HepG2 (cell line): Measurements from ENCODE around the gene OGFR. TPM values are rescaled to one million over a fixed set of nuclear protein-coding genes. Genes with fewer than 3 reads are reported as not detected.

ENCODE experiments used
- CBFB ChIP-seq: sonication (generic); formaldehyde crosslinking; IDR thresholded peaks from 2 replicates; pipeline ENCODE4 v1.4.0; 2020; ENCODE audit warnings: missing genetic modification reagents
- EHMT2 ChIP-seq: fragments of 200-600 bp; sonication (generic); IDR thresholded peaks from 2 replicates; pipeline ENCODE4 v1.7.0; 2017; ENCODE audit warnings: antibody characterized with exemption, low read depth, low read length, borderline replicate concordance
- FLYWCH1 ChIP-seq: sonication (generic); formaldehyde crosslinking; IDR thresholded peaks from 2 replicates; pipeline ENCODE4 v1.8.1; 2023; ENCODE audit warnings: mild to moderate bottlenecking, missing genetic modification reagents
- FOXK1 ChIP-seq: sonication (generic); formaldehyde crosslinking; IDR thresholded peaks from 2 replicates; pipeline ENCODE4 v1.4.0; 2020; ENCODE audit warnings: low read depth, missing genetic modification reagents, borderline replicate concordance
- FOXM1 ChIP-seq: sonication (generic); formaldehyde crosslinking; IDR thresholded peaks from 2 replicates; pipeline ENCODE4 v1.5.0; 2020; ENCODE audit warnings: missing genetic modification reagents
- FOXP1 ChIP-seq, 2 experiments: fragments of 450-650 bp in 1 of 2; IDR thresholded peaks; 2 replicates each; pipeline ENCODE4 v1.6.1; 2017 to 2018; ENCODE audit warnings: antibody characterized with exemption in 1 of 2
- GFI1 ChIP-seq: sonication (generic); formaldehyde crosslinking; IDR thresholded peaks from 2 replicates; pipeline ENCODE4 v1.5.0; 2020; ENCODE audit warnings: missing genetic modification reagents, mild to moderate bottlenecking, borderline replicate concordance
- HHEX ChIP-seq: IDR thresholded peaks from 2 replicates; pipeline ENCODE4 v1.6.1; 2016; ENCODE audit warnings: control low read depth
- HMG20B ChIP-seq: conservative IDR thresholded peaks from 2 replicates; pipeline ENCODE4 v1.6.1; 2016; ENCODE audit warnings: missing genetic modification reagents, missing compliant biosample characterization
- JARID2 ChIP-seq: sonication (generic); formaldehyde crosslinking; IDR thresholded peaks from 2 replicates; pipeline ENCODE4 v1.8.1; 2023; ENCODE audit warnings: missing genetic modification reagents, inconsistent platforms; ENCODE audit not compliant: insufficient replicate concordance
- MBNL3 ChIP-seq: fragments of 250-450 bp; sonication (Bioruptor Pico); conservative IDR thresholded peaks from 2 replicates; pipeline ENCODE4 v1.8.0; 2022; ENCODE audit warnings: mild to moderate bottlenecking, inconsistent platforms
- MEF2D ChIP-seq: sonication (generic); formaldehyde crosslinking; IDR thresholded peaks from 2 replicates; pipeline ENCODE4 v1.5.1; 2020; ENCODE audit warnings: mild to moderate bottlenecking, missing genetic modification reagents
- MNT ChIP-seq: fragments of 450-650 bp; IDR thresholded peaks from 2 replicates; pipeline ENCODE4 v1.6.1; 2016
- REPIN1 ChIP-seq: sonication (generic); formaldehyde crosslinking; IDR thresholded peaks from 2 replicates; pipeline ENCODE4 v1.8.0; 2022; ENCODE audit warnings: missing genetic modification reagents, low read depth, mild to moderate bottlenecking, borderline replicate concordance
- RNF2 ChIP-seq: fragments of 450-650 bp; conservative IDR thresholded peaks from 2 replicates; pipeline ENCODE4 v1.6.1; 2016; ENCODE audit warnings: low read depth
- SMAD1 ChIP-seq: sonication (generic); formaldehyde crosslinking; IDR thresholded peaks from 2 replicates; pipeline ENCODE4 v1.4.0; 2020; ENCODE audit warnings: missing genetic modification reagents, low read depth, mild to moderate bottlenecking, borderline replicate concordance
- THYN1 ChIP-seq: sonication (generic); formaldehyde crosslinking; IDR thresholded peaks from 2 replicates; pipeline ENCODE4 v1.8.1; 2023; ENCODE audit warnings: low read depth, mild to moderate bottlenecking, moderate library complexity, missing genetic modification reagents, borderline replicate concordance
- ZBTB20 ChIP-seq: sonication (generic); formaldehyde crosslinking; IDR thresholded peaks from 2 replicates; pipeline ENCODE4 v1.8.1; 2023; ENCODE audit warnings: missing genetic modification reagents, low read depth, mild to moderate bottlenecking, borderline replicate concordance
- ZFP82 ChIP-seq: sonication (generic); formaldehyde crosslinking; IDR thresholded peaks from 2 replicates; pipeline ENCODE4 v1.5.1; 2020; ENCODE audit warnings: mild to moderate bottlenecking, missing genetic modification reagents, borderline replicate concordance
- ZNF207 ChIP-seq: fragments of 450-650 bp; IDR thresholded peaks from 2 replicates; pipeline ENCODE4 v1.6.1; 2016; ENCODE audit warnings: antibody characterized with exemption, borderline replicate concordance
- ZNF329 ChIP-seq: sonication (generic); formaldehyde crosslinking; IDR thresholded peaks from 2 replicates; pipeline ENCODE4 v1.9.0; 2021; ENCODE audit warnings: low read depth, mild to moderate bottlenecking, missing genetic modification reagents
- ZNF556 ChIP-seq: sonication (generic); formaldehyde crosslinking; IDR thresholded peaks from 2 replicates; pipeline ENCODE4 v1.4.0; 2020; ENCODE audit warnings: mild to moderate bottlenecking, missing genetic modification reagents, borderline replicate concordance
- polyA plus RNA-seq, 8 experiments: library from polyadenylated mRNA; depleted of rRNA in 3 of 8; stranded (reverse) in 7 of 8; unstranded in 1 of 8; fragments of >200 nt; fragmentation: Illumina TruSeq in 4 of 8; extraction: Trizol in 4 of 8; gene quantifications; 2 replicates each; pipeline versions ENCODE4 v1.2.1 to v1.2.3, GENCODE V29; 2011 to 2016; ENCODE audit warnings: low read depth in 4 of 8, missing spikeins in 1 of 8, mixed read lengths in 1 of 8; ENCODE audit not compliant: insufficient read depth in 1 of 8
- total RNA-seq, 5 experiments: library from RNA; depleted of rRNA; stranded (reverse); fragments of >200 nt; fragmentation: Illumina TruSeq; extraction: Trizol; gene quantifications; 2 replicates each; pipeline ENCODE4 v1.2.3, GENCODE V29; 2016; ENCODE audit warnings: low read depth in 1 of 5
- TF ChIP-seq, protein P1 (sequence below): sonication (generic); formaldehyde crosslinking; IDR thresholded peaks from 2 replicates; pipeline ENCODE4 v1.5.0; 2020; ENCODE audit warnings: mild to moderate bottlenecking, missing genetic modification reagents
- TF ChIP-seq, protein P2 (sequence below): sonication (generic); formaldehyde crosslinking; IDR thresholded peaks from 2 replicates; pipeline ENCODE4 v1.4.0; 2020; ENCODE audit warnings: mild to moderate bottlenecking, missing genetic modification reagents

OGFR gene
- total and polyA plus RNA-seq, 2 of the 13 experiments (the other 11 are each of a cell fraction or from before 2014, with no cell fraction given): 47.7 to 81.8 TPM

- TF ChIP-seq JARID2 (CRISPR knock-in tag): peak; percentile 67
- no peak for TF ChIP-seq EHMT2
- TF ChIP-seq HMG20B (CRISPR knock-in tag): peak; percentile 46; the same call in 1 of the 2 replicates
- TF ChIP-seq FOXM1: 0 out of 2 replicates have a peak, but pooled peaks have one; percentile 35
- no peak for TF ChIP-seq FOXP1 (IDR thresholded peaks at IDR 0.05)
- TF ChIP-seq FOXP1 (CRISPR knock-in tag; IDR thresholded peaks at IDR 0.05): no peak
- TF ChIP-seq MEF2D (CRISPR knock-in tag): peak; percentile 69; the same call in 1 of the 2 replicates
- TF ChIP-seq MNT: no peak
- TF ChIP-seq, protein P1, sequence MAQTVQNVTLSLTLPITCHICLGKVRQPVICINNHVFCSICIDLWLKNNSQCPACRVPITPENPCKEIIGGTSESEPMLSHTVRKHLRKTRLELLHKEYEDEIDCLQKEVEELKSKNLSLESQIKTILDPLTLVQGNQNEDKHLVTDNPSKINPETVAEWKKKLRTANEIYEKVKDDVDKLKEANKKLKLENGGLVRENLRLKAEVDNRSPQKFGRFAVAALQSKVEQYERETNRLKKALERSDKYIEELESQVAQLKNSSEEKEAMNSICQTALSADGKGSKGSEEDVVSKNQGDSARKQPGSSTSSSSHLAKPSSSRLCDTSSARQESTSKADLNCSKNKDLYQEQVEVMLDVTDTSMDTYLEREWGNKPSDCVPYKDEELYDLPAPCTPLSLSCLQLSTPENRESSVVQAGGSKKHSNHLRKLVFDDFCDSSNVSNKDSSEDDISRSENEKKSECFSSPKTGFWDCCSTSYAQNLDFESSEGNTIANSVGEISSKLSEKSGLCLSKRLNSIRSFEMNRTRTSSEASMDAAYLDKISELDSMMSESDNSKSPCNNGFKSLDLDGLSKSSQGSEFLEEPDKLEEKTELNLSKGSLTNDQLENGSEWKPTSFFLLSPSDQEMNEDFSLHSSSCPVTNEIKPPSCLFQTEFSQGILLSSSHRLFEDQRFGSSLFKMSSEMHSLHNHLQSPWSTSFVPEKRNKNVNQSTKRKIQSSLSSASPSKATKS (CRISPR knock-in tag): no peak
- no peak for TF ChIP-seq THYN1 (CRISPR knock-in tag)
- TF ChIP-seq, protein P2, sequence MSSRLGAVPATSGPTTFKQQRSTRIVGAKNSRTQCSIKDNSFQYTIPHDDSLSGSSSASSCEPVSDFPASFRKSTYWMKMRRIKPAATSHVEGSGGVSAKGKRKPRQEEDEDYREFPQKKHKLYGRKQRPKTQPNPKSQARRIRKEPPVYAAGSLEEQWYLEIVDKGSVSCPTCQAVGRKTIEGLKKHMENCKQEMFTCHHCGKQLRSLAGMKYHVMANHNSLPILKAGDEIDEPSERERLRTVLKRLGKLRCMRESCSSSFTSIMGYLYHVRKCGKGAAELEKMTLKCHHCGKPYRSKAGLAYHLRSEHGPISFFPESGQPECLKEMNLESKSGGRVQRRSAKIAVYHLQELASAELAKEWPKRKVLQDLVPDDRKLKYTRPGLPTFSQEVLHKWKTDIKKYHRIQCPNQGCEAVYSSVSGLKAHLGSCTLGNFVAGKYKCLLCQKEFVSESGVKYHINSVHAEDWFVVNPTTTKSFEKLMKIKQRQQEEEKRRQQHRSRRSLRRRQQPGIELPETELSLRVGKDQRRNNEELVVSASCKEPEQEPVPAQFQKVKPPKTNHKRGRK (CRISPR knock-in tag): 0 out of 2 replicates have a peak, but pooled peaks have one; percentile 66
- no peak for TF ChIP-seq MBNL3 (CRISPR knock-in tag)
- TF ChIP-seq ZNF329 (CRISPR knock-in tag): no peak
- TF ChIP-seq ZBTB20 (CRISPR knock-in tag): peak; percentile 20; the same call in 1 of the 2 replicates
- TF ChIP-seq SMAD1: peak; percentile 96; the same call in 1 of the 2 replicates
- TF ChIP-seq ZNF556 (CRISPR knock-in tag): no peak
- no peak for TF ChIP-seq ZNF207
- TF ChIP-seq REPIN1 (CRISPR knock-in tag): peak; percentile 74; the same call in 1 of the 2 replicates
- TF ChIP-seq CBFB (CRISPR knock-in tag): peak; percentile 32
- peak; percentile 11; the same call in 1 of the 2 replicates for TF ChIP-seq FOXK1 (CRISPR knock-in tag)
- no peak for TF ChIP-seq GFI1 (CRISPR knock-in tag)
- TF ChIP-seq RNF2: no peak
- TF ChIP-seq FLYWCH1: no peak
- no peak for TF ChIP-seq HHEX (CRISPR knock-in tag)
- no peak for TF ChIP-seq ZFP82 (CRISPR knock-in tag)
Observed at GRCh38 chr20:62818592-62819493, 14.2 kb downstream of the OGFR start (continued).
